LNCaP clone FGC (cell line): ENCODE data around the gene EFCAB9.
"Not testable (repeated sequence)": the region's sequence is repeated elsewhere in the genome, so short reads cannot be mapped to it uniquely, and the experiment has no call there.

Experiments
- DNase-seq: peaks from one replicate; pipeline ENCODE4 v3.0.0-alpha.2; 2011; ENCODE audit warnings: low read depth
- H3K4me3 ChIP-seq: 2 replicates; pipeline ENCODE4 v1.5.1; 2011; ENCODE audit warnings: mild to moderate bottlenecking, low read depth, low read length, control low read depth
- CTCF ChIP-seq: IDR thresholded peaks from 2 replicates; pipeline ENCODE4 v1.5.1; 2012; ENCODE audit warnings: mild to moderate bottlenecking; ENCODE audit not compliant: control insufficient read depth, insufficient read depth; ENCODE audit errors: extremely low read depth

The EFCAB9 gene

GRCh38 chr5:172188033-172188892 lies 5.7 kb upstream of the EFCAB9 start, which contains the start of gene STK10:
TSS of gene STK10 (minus strand) at chr5:172188224. CDS start at chr5:172188042, 182 bp downstream.
- DNase-seq = peak; percentile 60
- TF ChIP-seq CTCF = peak; percentile 99
- peak within 1 kb of the TSS; percentile 84 for H3K4me3 ChIP-seq

DNA sequence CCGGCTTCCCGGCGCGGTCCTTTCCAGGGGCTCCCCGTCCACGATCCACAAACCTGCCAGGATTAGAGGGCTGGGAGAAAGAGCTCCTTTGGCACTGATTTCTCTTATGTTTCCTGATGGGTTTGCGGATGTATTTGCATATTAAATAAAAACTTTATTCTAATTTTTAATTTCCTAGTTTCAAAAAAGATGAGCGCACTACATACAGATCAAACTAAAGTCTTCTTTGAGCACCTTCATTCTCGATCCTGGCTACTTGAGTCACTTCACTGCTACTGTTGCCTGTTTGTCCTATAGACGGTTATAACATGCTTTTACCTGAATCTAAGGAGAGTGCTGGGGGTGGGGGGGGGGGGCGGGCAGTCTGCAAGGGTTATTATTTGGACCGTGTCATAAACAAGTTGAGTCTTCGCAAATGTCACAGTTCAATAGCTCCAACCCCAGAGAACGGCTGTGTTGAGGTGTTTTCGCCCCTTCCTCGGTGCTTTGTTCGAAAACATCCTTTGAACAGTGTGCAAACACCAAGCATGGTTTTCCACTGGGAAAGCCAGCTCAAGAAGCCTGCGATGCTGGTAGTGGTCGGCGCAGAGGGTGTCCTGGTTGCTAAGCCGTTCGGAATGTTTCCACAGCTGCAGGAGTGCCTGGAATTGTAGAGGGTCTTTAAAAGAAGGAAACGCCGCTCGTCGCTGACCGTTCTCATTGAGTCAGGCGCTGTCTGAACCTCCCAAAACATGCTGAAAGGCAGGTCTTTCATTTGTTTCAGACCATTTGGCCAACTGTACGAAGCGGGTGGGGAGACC lies 4.9 kb upstream of the EFCAB9 start:
- TF ChIP-seq CTCF = no peak
- H3K4me3 ChIP-seq = peak overlapping the region; percentile 84
- DNase-seq = no peak

GRCh38 chr5:172189693-172190296 lies 4.2 kb upstream of the EFCAB9 start:
- H3K4me3 ChIP-seq = no peak overlapping the region
- no peak for DNase-seq

GRCh38 chr5:172194985-172195774 lies 1.2 kb downstream of the EFCAB9 start:
- no peak for DNase-seq
- TF ChIP-seq CTCF = no peak
- H3K4me3 ChIP-seq = no peak overlapping the region

More at GRCh38 chr5:172189693-172190296, 4.2 kb upstream of the EFCAB9 start:
- no peak for TF ChIP-seq CTCF

DNA sequence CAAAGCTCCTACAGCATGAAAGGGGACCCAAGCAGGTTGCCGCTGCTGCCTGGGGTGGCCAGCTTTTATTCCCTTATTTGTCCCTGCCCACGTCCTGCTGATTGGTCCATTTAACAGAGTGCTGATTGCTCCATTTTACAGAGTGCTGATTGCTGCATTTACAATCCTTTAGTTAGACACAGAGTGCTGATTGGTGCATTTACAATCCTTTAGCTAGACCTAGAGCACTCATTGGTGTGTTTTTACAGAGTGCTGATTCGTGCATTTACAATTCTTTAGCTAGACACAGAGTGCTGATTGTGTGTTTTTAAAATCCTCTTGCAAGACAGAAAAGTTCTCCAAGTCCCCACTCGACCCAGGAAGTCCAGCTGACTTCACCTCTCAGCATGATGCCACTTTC lies 3.8 kb downstream of the EFCAB9 start:
- DNase-seq, H3K4me3 ChIP-seq: not testable (repeated sequence)

GRCh38 chr5:172199446-172199845 lies 5.5 kb downstream of the EFCAB9 start:
- no peak overlapping the region for H3K4me3 ChIP-seq
- DNase-seq = no peak
- TF ChIP-seq CTCF = no peak
